Heart left ventricle (tissue), 16 donors: Measurements from ENCODE around the gene SOCS3. TPM values are rescaled to one million over a fixed set of nuclear protein-coding genes. Genes with fewer than 3 reads are reported as not detected.

Experiments used
- ATAC-seq, 4 donors: fragments of 200-7000 bp; cut with Tn5 transposase; one replicate each; pipeline ENCODE4 v1.9.1; 2020 to 2022; ENCODE audit warnings: moderate library complexity in 4 of 4, mild to moderate bottlenecking in 3 of 4, moderate number of reproducible peaks in 1 of 4
- DNase-seq, 5 donors: peaks; one replicate each; pipeline ENCODE4 v3.0.0-alpha.2; 2020
- H3K27ac ChIP-seq, 12 donors: fragments of 200-600 bp; sonication (generic) in 4 of 12; one replicate each; pipeline versions ENCODE4 v1.5.0 to v1.8.0; 2016 to 2022; ENCODE audit warnings: mild to moderate bottlenecking in 2 of 12
- H3K27me3 ChIP-seq, 9 donors: fragments of 200-600 bp; sonication (generic) in 2 of 9; one replicate each; pipeline versions ENCODE4 v1.5.1 to v1.8.0; 2016 to 2022; ENCODE audit warnings: mild to moderate bottlenecking in 3 of 9
- H3K36me3 ChIP-seq, 9 donors: fragments of 200-600 bp; sonication (generic) in 2 of 9; one replicate each; pipeline versions ENCODE4 v1.5.0 to v1.8.0; 2018 to 2022; ENCODE audit warnings: mild to moderate bottlenecking in 2 of 9
- H3K4me1 ChIP-seq, 12 donors: fragments of 200-600 bp; sonication (generic) in 4 of 12; one replicate each; pipeline versions ENCODE4 v1.5.0 to v1.8.0; 2016 to 2022; ENCODE audit warnings: mild to moderate bottlenecking in 3 of 12
- H3K4me3 ChIP-seq, 12 donors: fragments of 200-600 bp; sonication (generic) in 4 of 12; one replicate each; pipeline versions ENCODE4 v1.5.0 to v1.8.0; 2017 to 2022; ENCODE audit warnings: mild to moderate bottlenecking in 9 of 12, moderate library complexity in 4 of 12
- H3K9me3 ChIP-seq, 12 donors: fragments of 200-600 bp; sonication (generic) in 4 of 12; one replicate each; pipeline versions ENCODE4 v1.5.0 to v1.8.0; 2016 to 2022; ENCODE audit warnings: mild to moderate bottlenecking in 1 of 12
- POLR2A ChIP-seq, 2 donors: fragments of 450-650 bp; IDR thresholded peaks; one replicate each; pipeline ENCODE4 v1.6.1; 2017; ENCODE audit warnings: antibody characterized with exemption in 2 of 2, mild to moderate bottlenecking in 2 of 2, moderate library complexity in 2 of 2
- WGBS, 4 donors: extraction: QIAGEN DNeasy Blood & Tissue Kit in 2 of 4; methylation state at CpG; one replicate each; pipeline versions ENCODE4 v1.1.5 to v1.1.7; 2013 to 2018; 5-methylcytosine and 5-hydroxymethylcytosine counted together
- intact Hi-C, 10 donors: fragments of 100-400 bp; cut with DNase I; formaldehyde crosslinking; loops; one replicate each; pipeline versions ENCODE4 v1.11.1 to v1.14.2; 2022
- polyA plus RNA-seq, 2 donors: library from polyadenylated mRNA; stranded (reverse); fragments of 200-250 nt; gene quantifications; one replicate each; pipeline ENCODE4 v1.2.3, GENCODE V29; 2013
- total RNA-seq, 9 donors: library from RNA; depleted of rRNA in 2 of 9; stranded (reverse); fragments of >200 nt in 2 of 9; fragmentation: NEBNext Ultra II Directional in 3 of 9; extraction: Animal tissue kit (Norgen Biotek cat#: 25700) in 3 of 9; gene quantifications; one replicate each; pipeline versions ENCODE4 v1.1.0 to v1.2.4, GENCODE V29; 2016 to 2023
- TF ChIP-seq, protein P1 (sequence below), 12 donors: fragments of 200-600 bp; sonication (generic) in 4 of 12; IDR thresholded peaks; one replicate each; pipeline versions ENCODE4 v1.5.0 to v1.8.0; 2018 to 2022; ENCODE audit warnings: antibody characterized with exemption in 12 of 12, mild to moderate bottlenecking in 5 of 12
- donor health status: ischemic (EF 13 %, LVEDD 7.1; RV severe dilation, severe dysfunction).
- donor health status: healthy with polysubstance abuse.
- donor health status: DM: no; HTN: yes; CAD: no.
- donor health status: DM: no; HTN: no; CAD: no.
- donor health status: ischemic (EF 25% LVEDD 6.9; RV normal size, moderate dysfunction).
- donor health status: ischemic (EF 25% LVEDD 5.7; RV mildly dilated, moderate dysfunction).
- donor health status: healthy.
- donor health status: DM: yes; HTN: yes; CAD: no.
- donor health status: ischemic (EF 35%, LVEDD 5.7; RV mildly dilated, moderate dysfunction).
- donor health status: nonischemic (EF 11% LVEDD 7.7; RV severe dilation, severe dysfunction).
- donor health status: DM: yes; HTN: yes; CAD: no.
- donor health status: PGD.
- donor health status: ischemic (EF 29% LVEDD 5.4; RV normal size, mild dysfunction).
- donor health status: nonischemic (EF 23%, LVEDD 6.1; RV moderate dilation, normal function).

The SOCS3 gene
- total and polyA plus RNA-seq, 11 donors: 4.6 to 134 (median 15.9) TPM

DNA sequence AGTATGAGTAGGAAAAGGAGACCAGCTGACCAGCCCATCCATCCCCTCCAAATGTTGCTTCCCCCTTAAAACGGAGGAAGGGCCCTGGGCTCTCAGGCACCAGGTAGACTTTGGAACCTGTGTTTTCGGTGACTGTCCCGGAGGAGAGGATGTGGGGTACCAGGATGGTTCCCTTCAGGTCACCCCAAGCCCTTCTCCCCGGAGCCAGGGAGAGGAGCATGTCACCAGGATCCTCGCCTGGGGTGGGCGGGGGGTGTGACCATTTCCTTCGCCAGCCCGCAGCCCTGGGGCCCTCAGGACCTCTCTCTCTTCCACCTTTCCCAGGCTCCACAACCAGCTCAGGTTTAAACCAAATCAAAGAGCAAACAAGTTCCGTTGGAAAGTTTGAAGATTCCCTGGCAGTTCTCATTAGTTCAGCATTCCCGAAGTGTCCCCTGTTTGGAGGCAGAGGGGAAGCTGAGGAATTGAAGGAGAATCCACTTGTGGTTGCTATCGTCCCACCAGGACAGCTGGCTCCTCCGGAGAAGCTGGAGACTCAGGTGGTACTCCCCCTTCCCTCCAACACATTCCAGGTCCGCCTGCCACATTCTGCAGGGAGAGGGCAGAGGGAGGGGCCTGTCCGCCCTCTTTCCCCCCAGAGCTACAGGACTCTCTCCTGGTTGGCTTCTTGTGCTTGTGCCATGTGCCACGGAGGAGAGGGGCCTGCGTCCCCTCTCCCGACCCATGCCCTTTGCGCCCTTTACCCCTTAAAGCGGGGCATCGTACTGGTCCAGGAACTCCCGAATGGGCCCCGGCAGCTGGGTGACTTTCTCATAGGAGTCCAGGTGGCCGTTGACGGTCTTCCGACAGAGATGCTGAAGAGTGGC is 2.0 kb downstream of the SOCS3 start:
- no peak for ATAC-seq
- Histone ChIP-seq H3K9me3 (no peaks in the 10 kb centered on the region), H3K4me3 (peak overlapping the region; percentile 20 to 97 (median 82)), H3K4me1 (peaks cover 6 to 75% (median 50%) of the 10 kb centered on the region in 12 donors), H3K27ac (peak overlapping the region in 10 of 12 donors; percentile 3 to 100 (median 95)), H3K36me3 (peaks cover 0 to 40% (median 16%) of the 10 kb centered on the region in 9 donors), H3K27me3 (no peaks in the 10 kb centered on the region)
- intact Hi-C loops: loop anchor here in 3 of 10 donors (5.0 kb wide), 2 partner anchors 36 to 66 kb away; no protein-coding TSS in a partner anchor
- DNase-seq: no peak
- TF ChIP-seq POLR2A (IDR thresholded peaks at IDR 0.05): no peak
- WGBS, 4 donors: 78 to 85% (median 80%) methylated on average over 13 to 25 of the region's 25 CpGs

DNA sequence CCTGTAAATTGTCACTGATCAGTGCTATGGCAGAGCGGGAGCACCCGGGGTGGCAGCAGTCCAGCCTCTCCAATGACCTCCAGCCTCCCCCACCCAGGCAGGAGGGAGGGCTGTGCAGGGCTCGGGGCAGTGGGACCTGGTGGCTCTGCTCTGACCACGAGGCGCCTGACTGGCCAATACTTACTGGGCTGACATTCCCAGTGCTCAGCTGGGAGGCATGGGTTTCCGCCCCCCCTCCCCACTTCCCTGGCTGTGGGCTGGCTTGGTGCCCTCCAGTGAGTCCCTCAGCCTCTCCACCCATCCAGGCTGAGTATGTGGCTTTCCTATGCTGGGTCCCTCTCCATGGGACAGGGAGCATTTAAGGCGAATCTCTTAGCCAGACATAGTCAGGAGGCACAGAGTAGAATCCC is 2.7 kb downstream of the SOCS3 start:
- H3K4me3 ChIP-seq: peak overlapping the region in 11 of 12 donors; percentile 20 to 97 (median 80)
- H3K9me3 ChIP-seq: no peaks in the 10 kb centered on the region
- intact Hi-C loops: loop anchor here in 3 of 10 donors (5.0 kb wide), 2 partner anchors 35 to 65 kb away; no protein-coding TSS in a partner anchor
- peak overlapping the region in 8 of 12 donors; percentile 17 to 100 (median 95) for H3K27ac ChIP-seq
- WGBS, 4 donors: 28 to 36% (median 32%) methylated on average over 4 to 7 of the region's 7 CpGs
- DNase-seq (peak; percentile 61 to 83 (median 65)), ATAC-seq (peak in 3 of 4 donors; percentile 0 to 21 (median 3))
- no peak for TF ChIP-seq POLR2A (IDR thresholded peaks at IDR 0.05)
- TF ChIP-seq, protein P1, sequence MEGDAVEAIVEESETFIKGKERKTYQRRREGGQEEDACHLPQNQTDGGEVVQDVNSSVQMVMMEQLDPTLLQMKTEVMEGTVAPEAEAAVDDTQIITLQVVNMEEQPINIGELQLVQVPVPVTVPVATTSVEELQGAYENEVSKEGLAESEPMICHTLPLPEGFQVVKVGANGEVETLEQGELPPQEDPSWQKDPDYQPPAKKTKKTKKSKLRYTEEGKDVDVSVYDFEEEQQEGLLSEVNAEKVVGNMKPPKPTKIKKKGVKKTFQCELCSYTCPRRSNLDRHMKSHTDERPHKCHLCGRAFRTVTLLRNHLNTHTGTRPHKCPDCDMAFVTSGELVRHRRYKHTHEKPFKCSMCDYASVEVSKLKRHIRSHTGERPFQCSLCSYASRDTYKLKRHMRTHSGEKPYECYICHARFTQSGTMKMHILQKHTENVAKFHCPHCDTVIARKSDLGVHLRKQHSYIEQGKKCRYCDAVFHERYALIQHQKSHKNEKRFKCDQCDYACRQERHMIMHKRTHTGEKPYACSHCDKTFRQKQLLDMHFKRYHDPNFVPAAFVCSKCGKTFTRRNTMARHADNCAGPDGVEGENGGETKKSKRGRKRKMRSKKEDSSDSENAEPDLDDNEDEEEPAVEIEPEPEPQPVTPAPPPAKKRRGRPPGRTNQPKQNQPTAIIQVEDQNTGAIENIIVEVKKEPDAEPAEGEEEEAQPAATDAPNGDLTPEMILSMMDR (IDR thresholded peaks at IDR 0.05): no peak
- no peaks in the 10 kb centered on the region for H3K27me3 ChIP-seq
- peaks cover 8 to 81% (median 54%) of the 10 kb centered on the region in 12 donors for H3K4me1 ChIP-seq
- H3K36me3 ChIP-seq: peaks cover 0 to 40% (median 16%) of the 10 kb centered on the region in 9 donors

DNA sequence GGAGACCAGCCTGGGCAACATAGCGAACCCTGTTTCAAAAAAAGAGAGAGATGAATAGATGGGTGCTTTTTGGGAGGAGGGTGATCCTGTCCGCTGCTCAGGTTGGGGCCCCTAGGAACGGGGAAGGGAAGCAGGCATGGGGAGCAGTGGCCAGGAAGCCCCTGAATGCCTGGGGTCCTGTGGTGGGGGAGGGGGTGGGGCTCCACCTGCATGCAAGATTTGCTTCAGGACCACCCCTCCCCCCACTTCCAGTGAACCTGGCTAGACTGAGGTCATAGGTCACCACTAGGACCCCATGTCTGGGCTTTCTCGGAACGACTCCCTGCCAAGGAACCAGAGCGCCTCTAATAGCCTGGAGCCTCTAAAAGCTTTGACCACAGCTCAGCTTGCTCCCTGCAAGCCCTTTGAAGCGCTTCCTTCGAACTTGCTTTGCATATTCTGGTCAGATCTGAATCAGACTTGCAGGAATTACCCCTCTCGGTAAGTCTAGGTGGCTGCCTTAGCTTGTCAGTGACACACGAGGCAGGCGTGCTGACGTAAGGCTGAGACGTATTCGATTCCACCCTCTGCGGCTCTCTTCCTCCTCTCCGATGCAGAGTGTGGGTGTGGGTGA is 3.7 kb downstream of the SOCS3 start:
- Histone ChIP-seq H3K27ac (peak overlapping the region in 7 of 12 donors; percentile 13 to 100 (median 67)), H3K27me3 (no peaks in the 10 kb centered on the region), H3K9me3 (no peaks in the 10 kb centered on the region), H3K36me3 (peaks cover 0 to 40% (median 16%) of the 10 kb centered on the region in 9 donors), H3K4me3 (peak overlapping the region in 4 of 12 donors; percentile 66 to 90 (median 79)), H3K4me1 (peaks cover 14 to 90% (median 64%) of the 10 kb centered on the region in 12 donors)
- ATAC-seq (no peak), DNase-seq (no peak)
- no peak for TF ChIP-seq POLR2A (IDR thresholded peaks at IDR 0.05)
- TF ChIP-seq, protein P1 (IDR thresholded peaks at IDR 0.05): no peak
- 61 to 69% (median 64%) methylated on average over 15 to 16 of the region's 16 CpGs for WGBS, 4 donors
- intact Hi-C loops: loop anchor here in 3 of 10 donors (5.0 kb wide), 2 partner anchors 34 to 64 kb away; no protein-coding TSS in a partner anchor

DNA sequence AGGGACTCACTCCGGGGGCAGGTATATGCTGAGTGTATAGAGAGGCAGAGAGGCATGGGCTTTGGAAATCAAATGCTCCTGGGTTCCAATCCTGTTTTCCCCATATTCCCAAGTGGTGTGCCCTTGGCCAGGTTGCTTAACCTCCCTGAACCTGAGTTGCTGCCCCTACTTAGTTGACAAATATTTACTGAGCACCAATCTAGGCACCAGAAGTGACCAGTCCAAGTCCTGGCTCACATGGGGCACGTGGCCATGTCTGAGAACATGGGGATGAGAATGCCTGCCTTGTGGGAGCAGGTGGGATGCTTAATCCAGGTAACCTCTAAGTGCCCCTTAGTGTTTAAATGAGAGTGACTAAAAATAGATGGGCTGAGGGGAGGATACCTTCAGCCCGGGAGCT is 4.2 kb downstream of the SOCS3 start:
- TF ChIP-seq, protein P1 (IDR thresholded peaks at IDR 0.05): no peak
- TF ChIP-seq POLR2A (IDR thresholded peaks at IDR 0.05): no peak
- H3K4me1 ChIP-seq: peaks cover 14 to 88% (median 65%) of the 10 kb centered on the region in 12 donors
- no peaks in the 10 kb centered on the region for H3K9me3 ChIP-seq
- peaks cover 0 to 40% (median 16%) of the 10 kb centered on the region in 9 donors for H3K36me3 ChIP-seq
- ATAC-seq (no peak), DNase-seq (no peak)
- WGBS, 4 donors: 57 to 70% (median 63%) methylated on average over 3 of the region's 3 CpGs
- H3K4me3 ChIP-seq: peak overlapping the region in 1 of 12 donors; percentile 90
- H3K27ac ChIP-seq: peak overlapping the region in 5 of 12 donors; percentile 20 to 100 (median 67)
- intact Hi-C loops: loop anchor here in 3 of 10 donors (5.0 kb wide), 2 partner anchors 33 to 63 kb away; no protein-coding TSS in a partner anchor
- H3K27me3 ChIP-seq: no peaks in the 10 kb centered on the region
